Measurements from ENCODE around the gene SLC30A3. TPM values are rescaled to one million over a fixed set of nuclear protein-coding genes. Genes with fewer than 3 reads are reported as not detected.

The SLC30A3 gene
- total RNA-seq, 2 experiments from 2014 or later: not detected

DNA sequence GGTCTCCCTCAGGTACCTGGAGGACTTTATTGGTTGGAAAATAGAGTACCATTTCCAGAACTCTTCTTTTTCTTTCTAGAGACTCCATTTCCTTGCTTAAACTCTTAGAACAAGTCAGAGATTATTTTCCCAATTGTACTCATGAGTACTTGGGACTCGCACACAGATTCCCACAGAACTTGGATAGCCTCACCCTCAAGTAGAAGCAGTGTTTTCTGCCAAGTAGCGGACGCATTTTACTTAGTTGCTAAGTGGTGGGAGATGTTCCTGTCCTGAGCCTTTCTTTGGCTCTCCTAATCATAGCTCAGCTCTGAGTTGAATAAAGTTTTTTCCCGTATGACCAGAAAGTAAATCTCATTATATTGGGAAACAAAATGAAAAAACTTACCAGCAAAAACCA, 17.2 kb downstream of the SLC30A3 start:
- no peak overlapping the region for H3K27ac ChIP-seq (ENCODE audit: low read depth in 1 of 2, low read length in 2 of 2)
- H3K27me3 ChIP-seq (ENCODE audit: control insufficient read depth in 1 of 2, insufficient read depth in 2 of 2, low read length in 2 of 2): peaks cover 0 to 4% of the 10 kb centered on the region in 2 experiments
- peaks cover 16% of the 10 kb centered on the region for H3K4me1 ChIP-seq (ENCODE audit: insufficient read depth, low read length)
- TF ChIP-seq, protein P1, sequence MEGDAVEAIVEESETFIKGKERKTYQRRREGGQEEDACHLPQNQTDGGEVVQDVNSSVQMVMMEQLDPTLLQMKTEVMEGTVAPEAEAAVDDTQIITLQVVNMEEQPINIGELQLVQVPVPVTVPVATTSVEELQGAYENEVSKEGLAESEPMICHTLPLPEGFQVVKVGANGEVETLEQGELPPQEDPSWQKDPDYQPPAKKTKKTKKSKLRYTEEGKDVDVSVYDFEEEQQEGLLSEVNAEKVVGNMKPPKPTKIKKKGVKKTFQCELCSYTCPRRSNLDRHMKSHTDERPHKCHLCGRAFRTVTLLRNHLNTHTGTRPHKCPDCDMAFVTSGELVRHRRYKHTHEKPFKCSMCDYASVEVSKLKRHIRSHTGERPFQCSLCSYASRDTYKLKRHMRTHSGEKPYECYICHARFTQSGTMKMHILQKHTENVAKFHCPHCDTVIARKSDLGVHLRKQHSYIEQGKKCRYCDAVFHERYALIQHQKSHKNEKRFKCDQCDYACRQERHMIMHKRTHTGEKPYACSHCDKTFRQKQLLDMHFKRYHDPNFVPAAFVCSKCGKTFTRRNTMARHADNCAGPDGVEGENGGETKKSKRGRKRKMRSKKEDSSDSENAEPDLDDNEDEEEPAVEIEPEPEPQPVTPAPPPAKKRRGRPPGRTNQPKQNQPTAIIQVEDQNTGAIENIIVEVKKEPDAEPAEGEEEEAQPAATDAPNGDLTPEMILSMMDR (IDR thresholded peaks at IDR 0.05): no peak
- H3K36me3 Mint-ChIP-seq (ENCODE audit: low read depth): peaks cover 35% of the 10 kb centered on the region
- DNase-seq (no peak), ATAC-seq (ENCODE audit: poor library complexity) (no peak)
- intact Hi-C loops (cut with DNase I, micrococcal nuclease): no loop called here
- no peaks in the 10 kb centered on the region for H3K9me3 ChIP-seq (ENCODE audit: control insufficient read depth in 1 of 2, insufficient read depth in 1 of 2, low read length in 2 of 2)
- no peaks in the 10 kb centered on the region for H3K9me3 Mint-ChIP-seq
- H3K27me3 Mint-ChIP-seq: peaks cover 8% of the 10 kb centered on the region
- no peak overlapping the region for H3K27ac Mint-ChIP-seq
- CTCF ChIA-PET: no interaction called here
- no peak overlapping the region for H3K4me3 Mint-ChIP-seq
- peaks cover 34% of the 10 kb centered on the region for H3K36me3 ChIP-seq (ENCODE audit: insufficient read depth, low read length)
- peaks cover 4% of the 10 kb centered on the region for H3K4me1 Mint-ChIP-seq (ENCODE audit: low read depth)
- no peak overlapping the region for H3K4me3 ChIP-seq (ENCODE audit: low read length)
- POLR2A ChIA-PET: no interaction called here

DNA sequence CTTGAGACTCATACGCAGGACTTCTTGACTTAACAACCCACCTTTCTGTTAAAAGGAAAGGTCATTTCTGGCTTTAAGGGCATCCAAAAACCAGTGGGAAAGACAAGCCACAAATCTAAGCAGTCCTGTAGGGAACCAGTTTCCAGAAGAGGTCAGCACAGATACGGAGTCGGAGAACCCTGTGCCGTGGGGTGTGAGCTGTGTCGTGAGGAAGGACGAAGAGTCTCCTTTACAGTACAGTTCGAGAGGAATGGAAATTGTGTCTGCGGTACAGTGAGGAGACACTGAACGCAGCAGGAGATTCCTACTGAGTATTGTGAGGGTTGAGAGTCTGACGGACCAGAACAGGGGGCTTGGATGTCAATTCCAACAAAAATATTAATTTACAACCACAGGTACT, 17.7 kb downstream of the SLC30A3 start:
- peaks cover 0 to 2% of the 10 kb centered on the region in 2 experiments for H3K27me3 ChIP-seq (ENCODE audit: control insufficient read depth in 1 of 2, insufficient read depth in 2 of 2, low read length in 2 of 2)
- DNase-seq (no peak), ATAC-seq (ENCODE audit: poor library complexity) (no peak)
- POLR2A ChIA-PET: no interaction called here
- no peak overlapping the region for H3K27ac Mint-ChIP-seq
- peaks cover 11% of the 10 kb centered on the region for H3K4me1 ChIP-seq (ENCODE audit: insufficient read depth, low read length)
- no peaks in the 10 kb centered on the region for H3K9me3 Mint-ChIP-seq
- intact Hi-C loops (cut with DNase I, micrococcal nuclease): no loop called here
- H3K9me3 ChIP-seq (ENCODE audit: control insufficient read depth in 1 of 2, insufficient read depth in 1 of 2, low read length in 2 of 2): no peaks in the 10 kb centered on the region
- H3K27me3 Mint-ChIP-seq: peaks cover 8% of the 10 kb centered on the region
- no peak overlapping the region for H3K4me3 ChIP-seq (ENCODE audit: low read length)
- TF ChIP-seq, protein P1 (IDR thresholded peaks at IDR 0.05): no peak
- peaks cover 4% of the 10 kb centered on the region for H3K4me1 Mint-ChIP-seq (ENCODE audit: low read depth)
- peaks cover 40% of the 10 kb centered on the region for H3K36me3 Mint-ChIP-seq (ENCODE audit: low read depth)
- no peak overlapping the region for H3K4me3 Mint-ChIP-seq
- CTCF ChIA-PET: no interaction called here
- H3K27ac ChIP-seq (ENCODE audit: low read depth in 1 of 2, low read length in 2 of 2): no peak overlapping the region
- H3K36me3 ChIP-seq (ENCODE audit: insufficient read depth, low read length): peaks cover 38% of the 10 kb centered on the region

DNA sequence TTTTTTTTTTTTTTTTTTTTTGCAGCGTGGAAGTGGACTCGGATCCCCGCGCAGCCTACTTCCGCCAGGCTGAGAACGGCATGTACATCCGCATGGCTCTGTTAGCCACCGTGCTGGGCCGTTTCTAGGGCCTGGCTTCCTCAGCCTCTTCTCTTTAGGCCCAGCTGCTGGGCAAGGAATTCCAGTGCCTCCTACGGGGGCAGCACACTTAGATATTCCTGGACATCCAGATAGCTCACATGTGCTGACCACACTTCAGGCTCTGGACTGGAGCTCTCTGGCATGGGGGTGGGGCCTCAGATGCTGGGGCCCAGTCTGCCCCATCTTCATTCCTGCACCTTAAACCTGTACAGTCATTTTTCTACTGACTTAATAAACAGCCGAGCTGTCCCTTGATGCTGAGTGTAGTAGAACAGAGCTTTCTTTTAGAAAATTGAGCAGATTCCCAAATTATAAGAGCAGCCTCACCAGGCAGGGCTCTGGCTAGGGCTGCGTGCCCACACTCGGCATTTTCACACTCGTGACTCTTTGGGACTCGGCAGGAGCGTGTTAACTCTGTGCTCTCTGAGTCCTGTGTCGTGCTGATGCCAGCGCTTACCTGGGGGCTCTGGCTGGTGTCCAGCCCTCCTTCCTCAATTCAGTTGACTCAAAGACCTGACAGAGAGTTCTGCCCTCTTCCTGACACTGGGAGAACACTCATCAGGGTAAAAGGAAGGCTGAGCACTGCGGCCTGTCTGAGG, 19.3 kb downstream of the SLC30A3 start:
- Mint-ChIP-seq H3K36me3 (ENCODE audit: low read depth) (peaks cover 56% of the 10 kb centered on the region), H3K4me1 (ENCODE audit: low read depth) (peaks cover 4% of the 10 kb centered on the region), H3K27ac (no peak overlapping the region), H3K9me3 (no peaks in the 10 kb centered on the region), H3K27me3 (peaks cover 8% of the 10 kb centered on the region), H3K4me3 (no peak overlapping the region)
- H3K27ac ChIP-seq (ENCODE audit: low read depth in 1 of 2, low read length in 2 of 2): no peak overlapping the region
- no peaks in the 10 kb centered on the region for H3K9me3 ChIP-seq (ENCODE audit: control insufficient read depth in 1 of 2, insufficient read depth in 1 of 2, low read length in 2 of 2)
- intact Hi-C loops (cut with DNase I, micrococcal nuclease): no loop called here
- no peaks in the 10 kb centered on the region for H3K27me3 ChIP-seq (ENCODE audit: control insufficient read depth in 1 of 2, insufficient read depth in 2 of 2, low read length in 2 of 2)
- H3K4me3 ChIP-seq (ENCODE audit: low read length): no peak overlapping the region
- no peak for ATAC-seq (ENCODE audit: poor library complexity)
- H3K36me3 ChIP-seq (ENCODE audit: insufficient read depth, low read length): peaks cover 49% of the 10 kb centered on the region
- POLR2A ChIA-PET: no interaction called here
- TF ChIP-seq, protein P1 (IDR thresholded peaks at IDR 0.05): no peak
- no peak for DNase-seq
- H3K4me1 ChIP-seq (ENCODE audit: insufficient read depth, low read length): peaks cover 10% of the 10 kb centered on the region
- CTCF ChIA-PET: no interaction called here

Data from CD4-positive, alpha-beta T cell (primary cell).